A549 treated with GW870086 at 1 μM for 4 hours (cell line): ENCODE results near the gene ARMCX6. TPM values are rescaled to one million over a fixed set of nuclear protein-coding genes. Genes with fewer than 3 reads are reported as not detected.

Experiments used
- total RNA-seq: library from RNA; stranded (reverse); fragments of 200-300 nt; extraction: Qiagen RNA extraction; gene quantifications from 5 replicates; pipeline ENCODE4 v1.2.3, GENCODE V29; 2022; ENCODE audit warnings: low read depth

ARMCX6 gene
- 47.0 to 54.5 TPM (median 49.5 TPM) in 5 replicates for total RNA-seq

GRCh38 chrX:101617211-101618191 lies at the start of gene ARMCX6:
Gene ARMCX6 (minus strand): TSS chrX:101618000. CDS start chrX:101616620, 1,380 bp downstream.

GRCh38 chrX:101659601-101660063 lies 41.8 kb upstream of the ARMCX6 start, which contains the start of gene ARMCX2:
Gene ARMCX2 (minus strand): TSS chrX:101659850. CDS start chrX:101657588, 2,262 bp downstream.

Other genes with a start within 250 kb of the ARMCX6 start
- 0.12 to 0.34 TPM (median 0.14 TPM) in 5 replicates for gene BTK, start 231.8 kb downstream of the ARMCX6 start, total RNA-seq
- gene RPL36A, start 227.0 kb downstream of the ARMCX6 start, total RNA-seq: 2,398 to 3,331 TPM (median 2,513 TPM) in 5 replicates
- gene GLA, start 210.1 kb downstream of the ARMCX6 start, total RNA-seq: 168 to 203 TPM (median 180 TPM) in 5 replicates
- gene HNRNPH2, start 209.8 kb downstream of the ARMCX6 start, total RNA-seq: 51.6 to 61.4 TPM (median 57.3 TPM) in 5 replicates
- 0.35 to 0.57 TPM (median 0.50 TPM) in 5 replicates for gene ARMCX4, start 132.5 kb downstream of the ARMCX6 start, total RNA-seq
- gene ARMCX1, start 67.5 kb downstream of the ARMCX6 start, total RNA-seq: 0.21 to 0.46 TPM (median 0.35 TPM) in 5 replicates
- gene ARMCX3, start 5.2 kb upstream of the ARMCX6 start, total RNA-seq: 20.1 to 26.0 TPM (median 23.0 TPM) in 5 replicates
- gene ARMCX2, start 41.9 kb upstream of the ARMCX6 start, total RNA-seq: 0.05 to 0.21 TPM (median 0.10 TPM) in 3 of 5 replicates, not detected in the others